Esophagus muscularis mucosa (tissue), 4 donors: Measurements from ENCODE around the gene KCNQ5. TPM values are rescaled to one million over a fixed set of nuclear protein-coding genes. Genes with fewer than 3 reads are reported as not detected.

Experiments
- DNase-seq: peaks from one replicate; pipeline ENCODE4 v3.0.0-alpha.2; 2017; ENCODE audit errors: extremely low spot score
- H3K27ac ChIP-seq, 4 donors: fragments of 200-600 bp; sonication (generic); replicated peaks in 1 of 4; 1 replicate in 3 of 4; 2 replicates in 1 of 4; pipeline ENCODE4 v1.5.1; 2016 to 2019; ENCODE audit warnings: mild to moderate bottlenecking in 1 of 4
- H3K27me3 ChIP-seq, 4 donors: fragments of 200-600 bp; sonication (generic); one replicate each; pipeline versions ENCODE4 v1.5.1 to v1.6.0; 2016 to 2019
- H3K36me3 ChIP-seq, 4 donors: fragments of 200-600 bp; sonication (generic); one replicate each; pipeline ENCODE4 v1.5.1; 2016 to 2019
- H3K4me1 ChIP-seq, 4 donors: fragments of 200-600 bp; sonication (generic); one replicate each; pipeline ENCODE4 v1.5.1; 2016 to 2019
- H3K4me3 ChIP-seq, 4 donors: fragments of 200-600 bp; sonication (generic); 1 replicate in 2 of 4; 2 replicates in 2 of 4; pipeline ENCODE4 v1.5.1; 2016 to 2019; ENCODE audit warnings: mild to moderate bottlenecking in 4 of 4, moderate library complexity in 1 of 4
- H3K9me3 ChIP-seq, 4 donors: fragments of 200-600 bp; sonication (generic); 1 replicate in 3 of 4; 2 replicates in 1 of 4; pipeline ENCODE4 v1.5.1; 2016 to 2019
- EP300 ChIP-seq: sonication (generic); formaldehyde crosslinking; IDR thresholded peaks from one replicate; pipeline ENCODE4 v1.6.1; 2017; ENCODE audit warnings: antibody characterized with exemption
- POLR2A ChIP-seq: fragments of 450-650 bp; IDR thresholded peaks from one replicate; pipeline ENCODE4 v1.6.1; 2017; ENCODE audit warnings: antibody characterized with exemption, moderate library complexity, mild to moderate bottlenecking, low read depth
- POLR2AphosphoS5 ChIP-seq, 2 donors: sonication (generic); formaldehyde crosslinking; IDR thresholded peaks; one replicate each; pipeline ENCODE4 v1.6.1; 2017; ENCODE audit warnings: antibody characterized with exemption in 2 of 2
- WGBS: methylation state at CpG from one replicate; pipeline ENCODE4 v1.1.5; 2018; 5-methylcytosine and 5-hydroxymethylcytosine counted together
- intact Hi-C: fragments of 100-400 bp; cut with DNase I; formaldehyde crosslinking; loops from one replicate; pipeline ENCODE4 v1.15.1; 2023
- total RNA-seq, 4 donors: library from RNA; depleted of rRNA; stranded (reverse); fragments of >200 nt; gene quantifications; one replicate each; pipeline versions ENCODE4 v1.1.0 to v1.2.1, GENCODE V29; 2016
- TF ChIP-seq, protein P1 (sequence below), 3 experiments: fragments of 200-600 bp in 2 of 3; fragments of 450-650 bp in 1 of 3; sonication (generic) in 2 of 3; IDR thresholded peaks; one replicate each; pipeline ENCODE4 v1.5.1; 2017 to 2019; ENCODE audit warnings: antibody characterized with exemption in 3 of 3, mild to moderate bottlenecking in 2 of 3, moderate library complexity in 1 of 3

Gene KCNQ5
- total RNA-seq, 4 donors from 2014 or later, result 1.2 to 2.2 (median 1.8) TPM

- DNase-seq, result no peak
- intact Hi-C loops, result no loop called here
- no peak overlapping the region for H3K27ac ChIP-seq
- no peaks in the 10 kb centered on the region for H3K36me3 ChIP-seq
- no peak for TF ChIP-seq EP300
- TF ChIP-seq POLR2AphosphoS5 (IDR thresholded peaks at IDR 0.05), result no peak
- TF ChIP-seq, protein P1, sequence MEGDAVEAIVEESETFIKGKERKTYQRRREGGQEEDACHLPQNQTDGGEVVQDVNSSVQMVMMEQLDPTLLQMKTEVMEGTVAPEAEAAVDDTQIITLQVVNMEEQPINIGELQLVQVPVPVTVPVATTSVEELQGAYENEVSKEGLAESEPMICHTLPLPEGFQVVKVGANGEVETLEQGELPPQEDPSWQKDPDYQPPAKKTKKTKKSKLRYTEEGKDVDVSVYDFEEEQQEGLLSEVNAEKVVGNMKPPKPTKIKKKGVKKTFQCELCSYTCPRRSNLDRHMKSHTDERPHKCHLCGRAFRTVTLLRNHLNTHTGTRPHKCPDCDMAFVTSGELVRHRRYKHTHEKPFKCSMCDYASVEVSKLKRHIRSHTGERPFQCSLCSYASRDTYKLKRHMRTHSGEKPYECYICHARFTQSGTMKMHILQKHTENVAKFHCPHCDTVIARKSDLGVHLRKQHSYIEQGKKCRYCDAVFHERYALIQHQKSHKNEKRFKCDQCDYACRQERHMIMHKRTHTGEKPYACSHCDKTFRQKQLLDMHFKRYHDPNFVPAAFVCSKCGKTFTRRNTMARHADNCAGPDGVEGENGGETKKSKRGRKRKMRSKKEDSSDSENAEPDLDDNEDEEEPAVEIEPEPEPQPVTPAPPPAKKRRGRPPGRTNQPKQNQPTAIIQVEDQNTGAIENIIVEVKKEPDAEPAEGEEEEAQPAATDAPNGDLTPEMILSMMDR (IDR thresholded peaks at IDR 0.05), result no peak
- TF ChIP-seq POLR2A, result no peak
- H3K4me3 ChIP-seq, result no peak overlapping the region
- H3K9me3 ChIP-seq, result no peaks in the 10 kb centered on the region
- 77% methylated on average over 3 of the region's 3 CpGs for WGBS
- no peaks in the 10 kb centered on the region for H3K27me3 ChIP-seq
- H3K4me1 ChIP-seq, result peaks cover 0 to 25% (median 22%) of the 10 kb centered on the region in 4 donors
Measured at GRCh38 chr6:72784581-72784980, 162.7 kb downstream of the KCNQ5 start.

DNA sequence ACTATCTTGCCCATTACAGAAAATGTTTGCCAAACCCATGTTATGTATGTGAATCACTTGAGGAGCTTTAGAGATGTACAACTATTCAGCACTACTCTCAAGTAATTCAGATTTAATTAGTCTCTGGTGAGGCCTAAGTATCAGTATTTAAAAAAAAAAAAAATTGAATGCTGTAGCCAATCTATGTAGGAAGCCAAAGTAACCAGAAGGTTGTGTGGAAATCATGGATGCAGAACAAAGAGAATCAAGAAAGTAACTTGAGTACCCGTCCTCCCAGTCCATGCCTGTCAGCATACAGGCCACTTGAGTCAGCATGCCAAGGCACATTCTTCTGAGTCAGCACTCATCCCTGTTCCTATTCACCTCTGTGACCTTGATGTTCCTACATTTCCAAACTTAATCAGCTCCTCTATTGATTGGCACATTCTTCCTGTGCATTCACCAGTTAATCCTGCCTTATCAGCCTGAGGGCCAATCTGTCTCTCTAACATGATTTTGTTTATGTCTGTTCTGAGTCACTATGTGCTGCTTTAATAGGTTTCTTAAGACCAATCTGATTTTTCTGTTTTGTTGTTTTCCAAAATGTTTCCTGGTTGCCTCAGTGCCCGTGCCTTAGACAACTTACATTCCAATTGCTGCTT lies 165.6 kb downstream of the KCNQ5 start:
- H3K27me3 ChIP-seq, result no peaks in the 10 kb centered on the region
- WGBS, result 33% methylated on average over 2 of the region's 2 CpGs
- no peaks in the 10 kb centered on the region for H3K36me3 ChIP-seq
- H3K27ac ChIP-seq, result peak overlapping the region in 2 of 4 donors; percentile 0 to 44
- intact Hi-C loops, result no loop called here
- DNase-seq, result no peak
- no peaks in the 10 kb centered on the region for H3K9me3 ChIP-seq
- H3K4me3 ChIP-seq, result no peak overlapping the region
- H3K4me1 ChIP-seq, result peaks cover 0 to 25% (median 22%) of the 10 kb centered on the region in 4 donors
- no peak for TF ChIP-seq EP300
- TF ChIP-seq POLR2AphosphoS5 (IDR thresholded peaks at IDR 0.05), result no peak
- TF ChIP-seq POLR2A, result no peak
- TF ChIP-seq, protein P1 (IDR thresholded peaks at IDR 0.05), result no peak

DNA sequence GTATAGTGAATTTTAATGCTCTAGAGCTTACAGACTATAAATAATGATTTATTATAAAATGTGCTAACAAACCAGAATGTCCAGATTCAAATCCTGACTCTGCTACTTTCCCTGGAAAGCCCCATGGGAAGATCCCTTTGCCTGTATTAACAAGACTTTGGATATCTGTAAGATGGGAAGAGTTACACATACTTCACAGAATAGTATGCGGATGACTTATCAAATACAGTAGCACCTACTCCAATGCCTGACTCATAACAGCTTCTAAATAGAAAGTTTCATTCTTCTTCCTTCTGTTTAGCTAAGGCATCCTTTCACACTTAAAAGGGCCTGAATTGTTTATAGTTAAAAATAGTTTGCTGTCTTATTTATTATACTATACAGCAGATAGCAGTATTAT lies 166.3 kb downstream of the KCNQ5 start:
- TF ChIP-seq POLR2A (no peak), POLR2AphosphoS5 (IDR thresholded peaks at IDR 0.05) (no peak), EP300 (no peak)
- TF ChIP-seq, protein P1 (IDR thresholded peaks at IDR 0.05), result no peak
- 38% methylated on average over 1 of the region's 1 CpG for WGBS
- peak overlapping the region in 2 of 4 donors; percentile 0 to 44 for H3K27ac ChIP-seq

GRCh38 chr6:72789145-72789544 lies 167.3 kb downstream of the KCNQ5 start:
- Histone ChIP-seq H3K4me1 (peaks cover 0 to 22% (median 16%) of the 10 kb centered on the region in 4 donors), H3K36me3 (no peaks in the 10 kb centered on the region), H3K4me3 (no peak overlapping the region), H3K27me3 (no peaks in the 10 kb centered on the region), H3K9me3 (no peaks in the 10 kb centered on the region), H3K27ac (no peak overlapping the region)
- DNase-seq, result no peak
- WGBS, result 91% methylated on average over 4 of the region's 4 CpGs
- intact Hi-C loops, result no loop called here
- no peak for TF ChIP-seq EP300
- no peak for TF ChIP-seq POLR2AphosphoS5 (IDR thresholded peaks at IDR 0.05)
- no peak for TF ChIP-seq POLR2A
- TF ChIP-seq, protein P1 (IDR thresholded peaks at IDR 0.05), result no peak

More for the DNA sequence above, 166.3 kb downstream of the KCNQ5 start:
- no peaks in the 10 kb centered on the region for H3K27me3 ChIP-seq
- intact Hi-C loops, result no loop called here
- H3K4me1 ChIP-seq, result peaks cover 0 to 25% (median 20%) of the 10 kb centered on the region in 4 donors
- no peaks in the 10 kb centered on the region for H3K36me3 ChIP-seq
- H3K9me3 ChIP-seq, result no peaks in the 10 kb centered on the region
- DNase-seq, result no peak
- no peak overlapping the region for H3K4me3 ChIP-seq

GRCh38 chr6:72792692-72793091 lies 170.8 kb downstream of the KCNQ5 start:
- WGBS, result 76% methylated on average over 1 of the region's 1 CpG
- TF ChIP-seq EP300, result no peak
- no peak for TF ChIP-seq POLR2AphosphoS5 (IDR thresholded peaks at IDR 0.05)
- TF ChIP-seq POLR2A, result no peak
- TF ChIP-seq, protein P1 (IDR thresholded peaks at IDR 0.05), result no peak
- intact Hi-C loops, result no loop called here

More at GRCh38 chr6:72792692-72793091, 170.8 kb downstream of the KCNQ5 start:
- no peak for DNase-seq
- H3K36me3 ChIP-seq, result no peaks in the 10 kb centered on the region
- no peak overlapping the region for H3K27ac ChIP-seq
- no peak overlapping the region for H3K4me3 ChIP-seq
- H3K27me3 ChIP-seq, result no peaks in the 10 kb centered on the region
- peaks cover 0 to 15% (median 10%) of the 10 kb centered on the region in 4 donors for H3K4me1 ChIP-seq
- H3K9me3 ChIP-seq, result no peaks in the 10 kb centered on the region
